SK-N-DZ (cell line): ENCODE results near the gene C19orf25.
A peak's percentile ranks its signal among the peaks of the same experiment; 100 is the strongest.
"Not testable (repeated sequence)": the region's sequence is repeated elsewhere in the genome, so short reads cannot be mapped to it uniquely, and the experiment has no call there.

Experiments
- DNase-seq: peaks from one replicate; pipeline ENCODE4 v3.0.0-alpha.2; 2015; ENCODE audit warnings: low spot score

Gene C19orf25

GRCh38 chr19:1449467-1450442 is 29.3 kb downstream of the C19orf25 start, which contains the start of gene APC2:
APC2 (plus strand) TSS chr19:1450121; CDS start chr19:1453002, 2,881 bp downstream.
- DNase-seq, result peak; percentile 94

- no peak for DNase-seq
These were observed 31.1 kb downstream of the C19orf25 start for GRCh38 chr19:1447944-1448343.

- DNase-seq, result no peak
These were observed 31.5 kb downstream of the C19orf25 start for GRCh38 chr19:1447504-1447903.

- peak; percentile 64 for DNase-seq
These were observed 32.1 kb downstream of the C19orf25 start for GRCh38 chr19:1446713-1447481.

GRCh38 chr19:1445932-1446712 is 32.9 kb downstream of the C19orf25 start:
- DNase-seq, result peak; percentile 77

- DNase-seq, result peak; percentile 81
These were observed 33.7 kb downstream of the C19orf25 start for GRCh38 chr19:1445185-1445931.

- no peak for DNase-seq
These were observed 37.2 kb downstream of the C19orf25 start for GRCh38 chr19:1441677-1442438.

GRCh38 chr19:1441022-1441426 is 38.0 kb downstream of the C19orf25 start:
- no peak for DNase-seq

- DNase-seq, result no peak
These were observed 38.6 kb downstream of the C19orf25 start for GRCh38 chr19:1440418-1440801.

GRCh38 chr19:1439525-1440417 is 39.2 kb downstream of the C19orf25 start:
- not testable (repeated sequence) for DNase-seq

- no peak for DNase-seq
These were observed 40.1 kb downstream of the C19orf25 start for GRCh38 chr19:1438933-1439354.

- DNase-seq, result peak; percentile 93
These were observed 40.7 kb downstream of the C19orf25 start, which contains the start of gene RPS15 for GRCh38 chr19:1438035-1438932. RPS15 (plus strand) TSS chr19:1438396; CDS start chr19:1438426, 30 bp downstream.

- DNase-seq, result no peak
These were observed 41.4 kb downstream of the C19orf25 start for GRCh38 chr19:1437609-1438008.

GRCh38 chr19:1435378-1435989 is 43.5 kb downstream of the C19orf25 start:
- DNase-seq, result no peak

- DNase-seq, result no peak
These were observed 44.4 kb downstream of the C19orf25 start for GRCh38 chr19:1434577-1435060.

- DNase-seq, result no peak
These were observed 45.0 kb downstream of the C19orf25 start for GRCh38 chr19:1434040-1434366.
